ENCODE results near the gene ID2. TPM values are rescaled to one million over a fixed set of nuclear protein-coding genes. Genes with fewer than 3 reads are reported as not detected.

The ID2 gene
- polyA plus RNA-seq, 1 donor from 2014 or later = 71.6 TPM

DNA sequence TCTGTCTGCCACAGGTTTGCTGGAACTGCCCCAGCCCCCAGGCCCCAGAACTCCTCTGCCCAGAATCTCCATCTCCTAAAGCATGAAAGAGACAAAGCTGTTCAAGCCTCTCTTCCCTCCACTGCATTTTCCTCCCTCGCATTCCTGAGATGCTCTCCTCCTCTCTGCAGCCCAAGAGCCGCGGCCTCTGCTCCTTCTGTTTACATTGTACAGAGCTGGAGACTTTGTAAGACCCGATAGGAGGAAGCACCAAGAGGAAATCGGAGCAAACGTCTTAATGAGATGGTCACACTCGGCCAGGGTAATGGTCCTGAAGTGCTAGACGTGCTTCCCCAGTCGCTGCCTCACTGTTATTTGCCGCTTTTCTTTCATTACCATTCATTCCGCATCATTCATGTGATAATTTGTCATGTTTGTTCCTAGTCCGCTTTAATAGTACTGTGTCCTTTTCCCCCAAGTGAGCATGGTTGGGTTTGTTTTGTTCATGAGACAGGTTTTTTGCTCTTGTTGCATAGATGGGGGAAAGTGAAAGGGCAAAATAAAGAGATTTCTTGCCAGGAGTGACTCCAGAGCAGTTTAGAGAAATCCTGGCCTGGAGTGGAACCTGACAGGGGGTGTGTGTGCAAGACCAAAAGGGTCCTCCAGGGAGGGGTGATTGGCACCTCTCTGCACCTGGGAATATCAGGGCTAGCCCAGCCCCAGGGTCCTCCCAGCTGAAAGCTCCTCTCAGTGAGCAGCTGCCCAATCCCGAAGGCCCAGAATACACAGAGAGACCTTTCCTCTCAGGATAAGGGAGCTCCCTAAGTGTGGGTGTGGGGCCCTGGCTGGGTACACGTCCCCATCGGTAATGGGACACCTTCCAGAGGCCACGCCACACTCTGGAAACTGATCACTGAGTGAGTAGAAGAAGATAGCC lies 44.9 kb upstream of the ID2 start:
- H4K20me1 ChIP-seq (ENCODE audit: insufficient read depth) = no peaks in the 10 kb centered on the region
- H3K9me2 ChIP-seq (ENCODE audit: insufficient read depth, low read length) = no peaks in the 10 kb centered on the region
- H3K9ac ChIP-seq (ENCODE audit: low read length) = no peak overlapping the region
- H3K4me3 ChIP-seq (ENCODE audit: low read length) = no peak overlapping the region
- no peak overlapping the region for H3K27ac ChIP-seq (ENCODE audit: low read length)
- H3K27me3 ChIP-seq (ENCODE audit: insufficient read depth, low read depth, low read length) = peaks cover 5% of the 10 kb centered on the region
- H3K4me2 ChIP-seq (ENCODE audit: low read length) = no peak overlapping the region
- H3K36me3 ChIP-seq (ENCODE audit: insufficient read depth, low read length) = no peaks in the 10 kb centered on the region
- TF ChIP-seq RAD21 (conservative IDR thresholded peaks at IDR 0.05) (no peak), SMC3 (conservative IDR thresholded peaks at IDR 0.05; ENCODE audit: poor library complexity) (no peak), EZH2 (IDR thresholded peaks at IDR 0.05; ENCODE audit: borderline replicate concordance, insufficient read depth, low read length, poor library complexity, severe bottlenecking) (no peak), CTCF (IDR thresholded peaks at IDR 0.05; ENCODE audit: poor library complexity, severe bottlenecking) (no peak), POLR2AphosphoS5 (IDR thresholded peaks at IDR 0.05) (no peak), MXI1 (conservative IDR thresholded peaks at IDR 0.05; ENCODE audit: poor library complexity, severe bottlenecking) (no peak), TAF1 (IDR thresholded peaks at IDR 0.05; ENCODE audit: low read depth) (no peak), EP300 (conservative IDR thresholded peaks at IDR 0.05; ENCODE audit: poor library complexity, severe bottlenecking) (no peak)
- TF ChIP-seq, protein P1, sequence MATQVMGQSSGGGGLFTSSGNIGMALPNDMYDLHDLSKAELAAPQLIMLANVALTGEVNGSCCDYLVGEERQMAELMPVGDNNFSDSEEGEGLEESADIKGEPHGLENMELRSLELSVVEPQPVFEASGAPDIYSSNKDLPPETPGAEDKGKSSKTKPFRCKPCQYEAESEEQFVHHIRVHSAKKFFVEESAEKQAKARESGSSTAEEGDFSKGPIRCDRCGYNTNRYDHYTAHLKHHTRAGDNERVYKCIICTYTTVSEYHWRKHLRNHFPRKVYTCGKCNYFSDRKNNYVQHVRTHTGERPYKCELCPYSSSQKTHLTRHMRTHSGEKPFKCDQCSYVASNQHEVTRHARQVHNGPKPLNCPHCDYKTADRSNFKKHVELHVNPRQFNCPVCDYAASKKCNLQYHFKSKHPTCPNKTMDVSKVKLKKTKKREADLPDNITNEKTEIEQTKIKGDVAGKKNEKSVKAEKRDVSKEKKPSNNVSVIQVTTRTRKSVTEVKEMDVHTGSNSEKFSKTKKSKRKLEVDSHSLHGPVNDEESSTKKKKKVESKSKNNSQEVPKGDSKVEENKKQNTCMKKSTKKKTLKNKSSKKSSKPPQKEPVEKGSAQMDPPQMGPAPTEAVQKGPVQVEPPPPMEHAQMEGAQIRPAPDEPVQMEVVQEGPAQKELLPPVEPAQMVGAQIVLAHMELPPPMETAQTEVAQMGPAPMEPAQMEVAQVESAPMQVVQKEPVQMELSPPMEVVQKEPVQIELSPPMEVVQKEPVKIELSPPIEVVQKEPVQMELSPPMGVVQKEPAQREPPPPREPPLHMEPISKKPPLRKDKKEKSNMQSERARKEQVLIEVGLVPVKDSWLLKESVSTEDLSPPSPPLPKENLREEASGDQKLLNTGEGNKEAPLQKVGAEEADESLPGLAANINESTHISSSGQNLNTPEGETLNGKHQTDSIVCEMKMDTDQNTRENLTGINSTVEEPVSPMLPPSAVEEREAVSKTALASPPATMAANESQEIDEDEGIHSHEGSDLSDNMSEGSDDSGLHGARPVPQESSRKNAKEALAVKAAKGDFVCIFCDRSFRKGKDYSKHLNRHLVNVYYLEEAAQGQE (IDR thresholded peaks at IDR 0.05; ENCODE audit: borderline replicate concordance) = no peak
- no peaks in the 10 kb centered on the region for H3K9me3 ChIP-seq (ENCODE audit: low read length)
- no peaks in the 10 kb centered on the region for H3K79me2 ChIP-seq (replicated peaks; ENCODE audit: insufficient read depth, low read length)
- H2AFZ ChIP-seq (ENCODE audit: low read depth, low read length) = peak overlapping the region; percentile 35
- peaks cover 5% of the 10 kb centered on the region for H3F3A ChIP-seq (ENCODE audit: insufficient read depth, low read length, poor library complexity, severe bottlenecking)

DNA sequence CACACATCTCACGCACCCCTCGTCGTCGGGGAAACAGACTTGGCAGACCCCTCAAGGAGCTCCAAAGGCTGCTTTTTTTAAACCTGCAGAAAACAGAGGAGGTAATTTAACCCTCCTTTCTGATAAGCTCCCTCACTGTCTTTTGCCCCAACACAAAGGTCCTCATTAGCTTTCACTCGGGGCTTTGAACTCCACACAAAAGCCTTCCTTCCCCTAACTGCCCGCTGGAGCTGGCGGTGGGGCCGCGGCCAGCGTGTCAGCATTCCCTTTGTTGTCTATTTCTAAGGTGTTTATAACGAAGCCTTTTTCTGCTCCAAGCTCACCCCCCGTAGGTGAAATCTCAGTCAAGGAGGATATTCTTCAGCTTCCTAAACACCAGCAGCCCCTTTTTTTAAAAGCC lies 43.5 kb upstream of the ID2 start:
- Histone ChIP-seq H3K9me2 (ENCODE audit: insufficient read depth, low read length) (no peaks in the 10 kb centered on the region), H3K4me3 (ENCODE audit: low read length) (no peak overlapping the region), H3K27me3 (ENCODE audit: insufficient read depth, low read depth, low read length) (peaks cover 5% of the 10 kb centered on the region), H3K79me2 (replicated peaks; ENCODE audit: insufficient read depth, low read length) (no peaks in the 10 kb centered on the region), H3K27ac (ENCODE audit: low read length) (no peak overlapping the region), H3F3A (ENCODE audit: insufficient read depth, low read length, poor library complexity, severe bottlenecking) (peaks cover 5% of the 10 kb centered on the region), H3K9ac (ENCODE audit: low read length) (no peak overlapping the region), H2AFZ (ENCODE audit: low read depth, low read length) (no peak overlapping the region), H3K9me3 (ENCODE audit: low read length) (no peaks in the 10 kb centered on the region), H3K4me2 (ENCODE audit: low read length) (no peak overlapping the region), H4K20me1 (ENCODE audit: insufficient read depth) (no peaks in the 10 kb centered on the region), H3K36me3 (ENCODE audit: insufficient read depth, low read length) (no peaks in the 10 kb centered on the region)
- TF ChIP-seq RAD21 (conservative IDR thresholded peaks at IDR 0.05) = no peak
- TF ChIP-seq TAF1 (IDR thresholded peaks at IDR 0.05; ENCODE audit: low read depth) = no peak
- TF ChIP-seq SMC3 (conservative IDR thresholded peaks at IDR 0.05; ENCODE audit: poor library complexity) = no peak
- TF ChIP-seq, protein P1 (IDR thresholded peaks at IDR 0.05; ENCODE audit: borderline replicate concordance) = no peak
- TF ChIP-seq EP300 (conservative IDR thresholded peaks at IDR 0.05; ENCODE audit: poor library complexity, severe bottlenecking) = no peak
- no peak for TF ChIP-seq CTCF (IDR thresholded peaks at IDR 0.05; ENCODE audit: poor library complexity, severe bottlenecking)
- TF ChIP-seq POLR2AphosphoS5 (IDR thresholded peaks at IDR 0.05) = no peak
- TF ChIP-seq EZH2 (IDR thresholded peaks at IDR 0.05; ENCODE audit: borderline replicate concordance, insufficient read depth, low read length, poor library complexity, severe bottlenecking) = no peak
- TF ChIP-seq MXI1 (conservative IDR thresholded peaks at IDR 0.05; ENCODE audit: poor library complexity, severe bottlenecking) = no peak

Data from neural cell (in vitro differentiated cells).